DND-41 (cell line): Measurements from ENCODE around the gene EDA.

Experiments
- CTCF ChIP-seq: IDR thresholded peaks from 2 replicates; pipeline ENCODE4 v1.5.1; 2012; ENCODE audit warnings: borderline replicate concordance, low read length, moderate library complexity, mild to moderate bottlenecking; ENCODE audit not compliant: poor library complexity, severe bottlenecking; ENCODE audit errors: extremely low read depth
- EZH2 ChIP-seq: IDR thresholded peaks from 3 replicates; pipeline ENCODE4 v1.6.1; 2012; ENCODE audit warnings: borderline replicate concordance, low read depth, mild to moderate bottlenecking, moderate library complexity, low read length, inconsistent platforms; ENCODE audit not compliant: severe bottlenecking

- TF ChIP-seq CTCF (no peak), EZH2 (no peak)
These were observed 447.1 kb downstream of the EDA start for GRCh38 chrX:70062961-70063550.
